Heart right ventricle (tissue), 16 donors: Measurements from ENCODE around the gene ONECUT1. TPM values are rescaled to one million over a fixed set of nuclear protein-coding genes. Genes with fewer than 3 reads are reported as not detected.

Source experiments
- ATAC-seq, 8 donors: fragments of 200-7000 bp; cut with Tn5 transposase; one replicate each; pipeline ENCODE4 v1.9.1; 2020; ENCODE audit warnings: mild to moderate bottlenecking in 8 of 8, moderate library complexity in 8 of 8, moderate number of reproducible peaks in 1 of 8
- DNase-seq, 2 donors: peaks; one replicate each; pipeline ENCODE4 v3.0.0-alpha.2; 2020
- H3K27ac ChIP-seq, 10 donors: fragments of 200-600 bp; sonication (generic) in 2 of 10; one replicate each; pipeline versions ENCODE4 v1.5.0 to v1.8.0; 2020 to 2022; ENCODE audit warnings: mild to moderate bottlenecking in 3 of 10
- H3K27me3 ChIP-seq, 7 donors: fragments of 200-600 bp; one replicate each; pipeline ENCODE4 v1.8.0; 2021 to 2022; ENCODE audit warnings: mild to moderate bottlenecking in 2 of 7
- H3K36me3 ChIP-seq, 9 donors: fragments of 200-600 bp; sonication (generic) in 1 of 9; one replicate each; pipeline versions ENCODE4 v1.5.0 to v1.8.0; 2020 to 2022; ENCODE audit warnings: mild to moderate bottlenecking in 2 of 9
- H3K4me1 ChIP-seq, 9 donors: fragments of 200-600 bp; sonication (generic) in 1 of 9; one replicate each; pipeline versions ENCODE4 v1.5.0 to v1.8.0; 2020 to 2022; ENCODE audit warnings: mild to moderate bottlenecking in 4 of 9
- H3K4me3 ChIP-seq, 10 donors: fragments of 200-600 bp; sonication (generic) in 2 of 10; one replicate each; pipeline versions ENCODE4 v1.5.0 to v1.8.0; 2020 to 2022; ENCODE audit warnings: mild to moderate bottlenecking in 7 of 10, moderate library complexity in 2 of 10
- H3K9me3 ChIP-seq, 11 donors: fragments of 200-600 bp in 10 of 11; sonication (generic) in 2 of 11; one replicate each; pipeline versions ENCODE4 v1.5.0 to v1.8.0; 2013 to 2022; ENCODE audit warnings: mild to moderate bottlenecking in 2 of 11, control low read depth in 1 of 11, moderate library complexity in 1 of 11
- WGBS, 2 donors: extraction: QIAGEN DNeasy Blood & Tissue Kit; methylation state at CpG; one replicate each; pipeline ENCODE4 v1.1.7; 2013; ENCODE audit warnings: inconsistent platforms in 1 of 2; 5-methylcytosine and 5-hydroxymethylcytosine counted together
- intact Hi-C, 10 donors: fragments of 100-400 bp; cut with DNase I; formaldehyde crosslinking; loops; one replicate each; pipeline versions ENCODE4 v1.11.1 to v1.14.2; 2022
- polyA plus RNA-seq, 2 donors: library from polyadenylated mRNA; stranded (reverse); fragments of 200-250 nt; gene quantifications; one replicate each; pipeline ENCODE4 v1.2.3, GENCODE V29; 2013
- total RNA-seq, 10 donors: library from RNA; stranded (reverse); fragmentation: NEBNext Ultra II Directional in 3 of 10; extraction: Animal tissue kit (Norgen Biotek cat#: 25700) in 3 of 10; gene quantifications; one replicate each; pipeline versions ENCODE4 v1.2.1 to v1.2.4, GENCODE V29; 2021 to 2023
- TF ChIP-seq, protein P1 (sequence below), 9 donors: fragments of 200-600 bp; sonication (generic) in 2 of 9; IDR thresholded peaks; one replicate each; pipeline versions ENCODE4 v1.5.0 to v1.8.0; 2021 to 2022; ENCODE audit warnings: antibody characterized with exemption in 9 of 9, mild to moderate bottlenecking in 5 of 9, moderate library complexity in 1 of 9
- donor health status: Arrhythmogenic right ventricular cardiomyopathy.
- donor health status: ischemic (EF 13 %, LVEDD 7.1; RV severe dilation, severe dysfunction).
- donor health status: healthy with polysubstance abuse.
- donor health status: DM: no; HTN: yes; CAD: no.
- donor health status: DM: no; HTN: no; CAD: no.
- donor health status: ischemic (EF 25% LVEDD 6.9; RV normal size, moderate dysfunction).
- donor health status: ischemic (EF 25% LVEDD 5.7; RV mildly dilated, moderate dysfunction).
- donor health status: healthy.
- donor health status: DM: yes; HTN: yes; CAD: no.
- donor health status: Ischemic cardiomyopathy.
- donor health status: ischemic (EF 35%, LVEDD 5.7; RV mildly dilated, moderate dysfunction).
- donor health status: nonischemic (EF 11% LVEDD 7.7; RV severe dilation, severe dysfunction).
- donor health status: DM: yes; HTN: yes; CAD: no.
- donor health status: PGD.
- donor health status: ischemic (EF 29% LVEDD 5.4; RV normal size, mild dysfunction).
- donor health status: nonischemic (EF 23%, LVEDD 6.1; RV moderate dilation, normal function).

ONECUT1 gene
- total and polyA plus RNA-seq, 12 donors, result 0.20 TPM; not detected in 11

DNA sequence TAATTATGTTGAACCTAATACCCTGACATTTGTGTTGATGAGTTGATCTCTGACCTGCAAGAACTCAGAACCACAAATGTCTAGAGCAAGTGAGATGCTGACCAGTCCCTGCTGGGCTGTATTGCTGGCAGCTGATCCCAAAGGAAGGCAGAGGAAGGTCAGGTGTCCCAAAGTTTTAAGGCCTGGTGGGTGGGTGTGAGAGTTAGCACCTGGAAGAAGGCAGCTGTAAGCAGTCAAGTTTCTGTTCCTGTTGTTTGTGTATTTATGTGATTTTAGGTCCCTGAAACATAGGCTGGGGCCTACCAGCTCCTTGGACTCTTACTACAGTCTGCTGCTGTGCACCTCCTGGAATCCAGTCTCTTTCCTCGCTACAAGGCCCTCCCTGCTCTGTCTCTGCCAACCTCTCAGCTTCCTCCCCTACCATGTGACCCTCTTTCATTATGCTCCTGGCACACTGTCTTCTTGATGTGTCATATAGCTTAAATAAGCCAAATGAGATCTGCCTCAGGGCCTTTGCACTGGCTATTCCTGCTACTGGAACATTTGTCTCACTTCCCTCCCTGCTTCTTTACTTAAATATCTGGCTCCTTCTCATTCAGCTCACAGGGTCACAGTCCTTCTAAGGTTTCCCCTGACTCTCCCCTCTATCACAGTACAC, 80.0 kb downstream of the ONECUT1 start:
- Histone ChIP-seq H3K36me3 (no peaks in the 10 kb centered on the region), H3K4me3 (no peak overlapping the region), H3K4me1 (no peaks in the 10 kb centered on the region), H3K27me3 (no peaks in the 10 kb centered on the region), H3K9me3 (no peaks in the 10 kb centered on the region), H3K27ac (no peak overlapping the region)
- intact Hi-C loops, result no loop called here
- DNase-seq, result no peak
- TF ChIP-seq, protein P1, sequence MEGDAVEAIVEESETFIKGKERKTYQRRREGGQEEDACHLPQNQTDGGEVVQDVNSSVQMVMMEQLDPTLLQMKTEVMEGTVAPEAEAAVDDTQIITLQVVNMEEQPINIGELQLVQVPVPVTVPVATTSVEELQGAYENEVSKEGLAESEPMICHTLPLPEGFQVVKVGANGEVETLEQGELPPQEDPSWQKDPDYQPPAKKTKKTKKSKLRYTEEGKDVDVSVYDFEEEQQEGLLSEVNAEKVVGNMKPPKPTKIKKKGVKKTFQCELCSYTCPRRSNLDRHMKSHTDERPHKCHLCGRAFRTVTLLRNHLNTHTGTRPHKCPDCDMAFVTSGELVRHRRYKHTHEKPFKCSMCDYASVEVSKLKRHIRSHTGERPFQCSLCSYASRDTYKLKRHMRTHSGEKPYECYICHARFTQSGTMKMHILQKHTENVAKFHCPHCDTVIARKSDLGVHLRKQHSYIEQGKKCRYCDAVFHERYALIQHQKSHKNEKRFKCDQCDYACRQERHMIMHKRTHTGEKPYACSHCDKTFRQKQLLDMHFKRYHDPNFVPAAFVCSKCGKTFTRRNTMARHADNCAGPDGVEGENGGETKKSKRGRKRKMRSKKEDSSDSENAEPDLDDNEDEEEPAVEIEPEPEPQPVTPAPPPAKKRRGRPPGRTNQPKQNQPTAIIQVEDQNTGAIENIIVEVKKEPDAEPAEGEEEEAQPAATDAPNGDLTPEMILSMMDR (IDR thresholded peaks at IDR 0.05), result no peak
- no peak for ATAC-seq
- 90 to 100% methylated on average over 1 of the region's 1 CpG for WGBS, 2 donors

DNA sequence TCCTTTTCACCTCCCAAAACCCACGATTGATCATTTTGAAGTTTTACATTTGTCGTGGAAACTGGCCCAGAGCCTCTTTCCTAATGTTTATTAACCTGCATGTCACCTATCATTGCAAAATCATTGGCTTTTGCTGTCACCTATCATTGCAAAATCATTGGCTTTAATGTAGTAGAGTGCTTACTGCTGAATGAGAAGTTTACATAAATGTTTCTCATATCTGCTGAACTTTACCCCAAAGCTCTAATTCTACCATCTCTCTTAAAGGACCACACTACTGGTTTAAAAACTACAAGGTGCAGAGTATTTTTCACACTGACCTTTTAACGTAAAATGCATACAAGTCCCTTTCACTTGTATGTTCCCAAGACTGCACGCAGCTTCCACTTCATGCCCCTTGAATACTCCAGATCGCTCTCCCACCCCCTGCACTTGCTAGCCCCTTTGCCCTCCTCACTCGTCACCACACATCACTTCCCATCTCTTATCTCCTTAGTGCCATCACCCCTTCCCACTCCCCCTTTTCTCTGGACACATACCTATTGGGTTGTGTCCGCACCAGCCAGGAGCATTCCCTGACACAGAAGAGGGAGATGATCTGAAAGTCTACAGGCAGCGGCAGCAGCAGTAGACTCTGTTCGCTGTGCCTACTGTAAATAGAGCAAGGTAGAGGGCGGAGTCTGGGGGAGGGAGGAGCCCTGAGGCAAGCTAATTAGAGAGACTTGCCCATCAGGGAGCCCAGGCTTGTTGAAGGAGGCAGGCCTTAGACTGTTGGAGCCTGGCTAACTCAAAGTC, 80.8 kb downstream of the ONECUT1 start:
- TF ChIP-seq, protein P1 (IDR thresholded peaks at IDR 0.05), result no peak
- Histone ChIP-seq H3K9me3 (no peaks in the 10 kb centered on the region), H3K36me3 (no peaks in the 10 kb centered on the region), H3K27me3 (no peaks in the 10 kb centered on the region), H3K4me3 (no peak overlapping the region), H3K27ac (no peak overlapping the region), H3K4me1 (no peaks in the 10 kb centered on the region)
- intact Hi-C loops, result no loop called here
- DNase-seq (no peak), ATAC-seq (peak in 1 of 8 donors; percentile 44)
- WGBS, 2 donors, result 55 to 64% methylated on average over 10 of the region's 10 CpGs

Other genes starting within 250 kb of the ONECUT1 start
- 100 to 1,000 TPM; 121 to 166 (median 147) TPM for gene ARPP19, start 221.3 kb downstream of the ONECUT1 start, total RNA-seq
- 10 to 100 TPM; 20.1 to 60.4 TPM for gene ARPP19, start 221.3 kb downstream of the ONECUT1 start, polyA plus RNA-seq
- 10 to 100 TPM; 18.9 to 36.4 (median 30.3) TPM for gene ATOSA, start 110.9 kb downstream of the ONECUT1 start, total RNA-seq
- gene ATOSA, start 110.9 kb downstream of the ONECUT1 start, polyA plus RNA-seq, result 10 to 100 TPM in 1 of 2 donors, 1 to 10 TPM in 1; 8.7 to 98.1 TPM